GM12873 (cell line): ENCODE measurements around the gene PHLDA2.

Experiments used
- CTCF ChIP-seq: IDR thresholded peaks from 2 replicates; pipeline ENCODE4 v1.5.1; 2012; ENCODE audit warnings: low read depth, mild to moderate bottlenecking, moderate library complexity, low read length, control low read depth; ENCODE audit not compliant: insufficient read depth; ENCODE audit errors: missing control alignments

The PHLDA2 gene

GRCh38 chr11:2944530-2944929, 15.3 kb upstream of the PHLDA2 start:
- no peak for TF ChIP-seq CTCF

- no peak for TF ChIP-seq CTCF
Measured at GRCh38 chr11:2943711-2944118, 14.5 kb upstream of the PHLDA2 start.

DNA sequence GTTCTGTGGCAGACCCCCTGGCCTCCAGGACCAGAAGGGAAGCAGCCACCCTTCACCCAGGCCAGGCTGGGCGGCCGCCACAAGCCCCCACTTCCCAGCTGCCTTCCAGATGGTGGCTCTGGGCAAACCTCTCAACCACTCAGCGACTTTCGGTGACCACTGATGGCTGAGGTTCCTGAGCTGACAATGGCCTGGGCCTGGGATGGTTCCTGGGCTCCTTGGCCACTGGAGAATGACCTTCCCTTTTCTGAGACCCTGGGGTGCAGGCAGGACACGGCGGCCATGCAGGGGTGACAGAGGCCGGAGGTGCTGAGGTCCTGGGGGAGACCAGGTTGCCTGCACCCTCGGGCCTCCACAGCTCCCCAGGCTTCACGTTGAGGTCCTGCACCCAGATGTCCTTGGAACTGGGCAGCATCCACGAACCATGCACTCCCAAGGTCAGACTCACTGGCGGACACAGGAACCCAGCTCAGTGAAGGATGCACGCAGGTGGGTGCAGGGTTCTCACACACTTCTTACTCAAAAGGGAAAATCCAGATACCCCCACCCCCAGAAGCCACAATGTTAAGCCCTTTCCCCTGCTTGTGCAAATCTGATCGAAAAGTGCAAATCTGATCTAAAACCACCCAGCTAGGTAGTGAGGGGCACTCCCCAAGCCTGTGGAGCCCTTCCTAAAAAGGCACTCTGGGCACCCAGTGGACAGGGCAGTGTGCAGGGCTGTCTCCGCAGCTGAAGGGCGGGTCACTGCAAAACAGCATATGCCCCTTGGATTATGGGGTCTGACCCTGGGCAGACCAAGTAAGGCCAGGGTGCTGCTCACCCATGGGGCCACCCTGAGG, 13.9 kb upstream of the PHLDA2 start:
- TF ChIP-seq CTCF, result no peak

DNA sequence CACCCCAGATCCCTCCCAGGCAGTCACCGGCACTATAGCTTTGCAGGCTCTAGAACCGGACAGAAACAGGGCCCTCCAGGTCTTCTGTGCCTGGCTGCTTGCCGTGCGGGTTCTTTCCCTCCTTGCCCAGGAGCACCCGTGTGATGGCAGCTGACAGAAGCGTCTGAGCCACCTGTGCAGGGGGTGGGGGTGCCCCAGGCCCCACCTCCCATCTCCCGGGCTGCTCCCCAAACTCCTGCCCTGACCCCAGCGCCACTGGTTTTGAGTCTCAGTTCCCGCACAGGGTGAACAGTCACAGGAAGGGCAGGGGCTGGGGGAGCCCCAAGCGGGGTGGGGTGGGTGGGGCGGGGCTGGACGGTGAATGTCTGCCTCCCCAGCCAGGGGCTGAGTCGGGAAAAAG, 13.2 kb upstream of the PHLDA2 start:
- TF ChIP-seq CTCF, result no peak

DNA sequence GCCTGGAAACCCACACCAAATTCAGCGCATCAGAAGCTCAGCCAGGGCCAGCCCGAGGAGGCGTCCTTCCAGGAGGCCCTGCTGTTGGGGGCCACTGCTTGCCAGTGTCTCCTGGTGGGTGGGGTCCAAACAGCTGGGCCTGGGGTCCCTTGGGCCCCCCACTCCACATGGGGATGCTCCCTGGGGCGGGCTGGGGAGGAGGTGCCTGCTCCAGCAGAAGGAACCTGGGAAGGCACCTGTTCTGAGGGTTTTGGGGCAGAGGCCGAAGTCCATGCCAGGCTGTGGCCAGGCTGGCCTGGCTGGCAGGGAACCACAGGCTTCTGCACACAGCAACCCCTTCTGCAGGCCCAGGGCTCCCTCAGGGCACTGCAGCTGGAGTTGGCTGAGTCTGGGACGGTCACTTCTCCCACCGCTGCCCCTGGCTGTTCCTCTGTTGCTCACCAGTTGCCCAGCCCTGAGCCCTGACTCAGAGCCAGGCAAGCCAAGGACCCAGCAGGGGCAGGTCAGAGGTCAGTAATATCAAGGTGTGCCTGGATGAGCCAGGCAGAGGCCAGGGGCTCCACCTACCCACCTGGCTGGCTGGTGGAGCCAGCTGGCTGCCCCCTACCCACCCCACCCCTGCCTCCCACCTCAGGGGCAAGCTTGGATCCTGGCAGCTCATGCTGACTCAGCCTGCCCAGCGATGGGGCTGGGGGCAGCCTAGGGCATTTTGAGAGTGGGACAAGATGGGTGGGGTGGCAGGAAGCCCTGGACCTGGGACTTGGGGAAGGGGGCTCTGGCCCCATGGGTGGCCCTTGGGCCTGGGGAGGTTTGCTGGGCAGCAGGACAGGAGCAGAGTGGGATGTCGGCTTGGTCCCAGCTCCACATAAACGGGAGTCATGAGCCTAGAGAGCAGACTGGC, 12.0 kb upstream of the PHLDA2 start:
- no peak for TF ChIP-seq CTCF

- TF ChIP-seq CTCF, result no peak
Measured at GRCh38 chr11:2940147-2940920, 11.1 kb upstream of the PHLDA2 start.

GRCh38 chr11:2934611-2935239, 5.5 kb upstream of the PHLDA2 start:
- TF ChIP-seq CTCF, result no peak
